H1 (cell line): Measurements from ENCODE around the gene ILF3. TPM values are rescaled to one million over a fixed set of nuclear protein-coding genes. Genes with fewer than 3 reads are reported as not detected.

Experiments
- CTCF ChIA-PET: fragments of 300-600 bp; sonication (Branson Sonifier 250); formaldehyde crosslinking; loops from one replicate; lab custom pipeline; 2021; ENCODE audit not compliant: partially characterized antibody; lab: Charles Lee
- POLR2A ChIA-PET: fragments of 300-600 bp; sonication (Branson Sonifier 250); formaldehyde crosslinking; loops from one replicate; lab custom pipeline; 2021; ENCODE audit warnings: inconsistent platforms; ENCODE audit not compliant: partially characterized antibody; lab: Charles Lee
- DNase-seq, 2 experiments: peaks; one replicate each; pipeline versions ENCODE4 v3.0.0 to v3.0.0-alpha.2; 2010 to 2022; ENCODE audit warnings: low spot score in 2 of 2, low read depth in 1 of 2, mixed read lengths in 1 of 2
- FAIRE-seq: peaks from 2 replicates; lab custom pipeline; 2011; peaks lifted over from hg19 to GRCh38; lab: Jason Lieb, UNC
- H2AFZ ChIP-seq: 2 replicates; pipeline ENCODE4 v1.8.1; 2012; ENCODE audit warnings: low read length, inconsistent platforms
- H2AK5ac ChIP-seq: 2 replicates; pipeline ENCODE4 v1.6.1; 2013; ENCODE audit warnings: low read depth, low read length
- H2BK120ac ChIP-seq: replicated peaks from 2 replicates; pipeline ENCODE3; 2013; ENCODE audit warnings: low read depth, low read length, inconsistent platforms
- H2BK12ac ChIP-seq: 2 replicates; pipeline ENCODE4 v1.6.1; 2013; ENCODE audit warnings: low read depth, low read length
- H2BK15ac ChIP-seq: 2 replicates; pipeline ENCODE4 v1.6.1; 2013; ENCODE audit warnings: low read length
- H2BK20ac ChIP-seq: 2 replicates; pipeline ENCODE4 v1.6.1; 2013; ENCODE audit warnings: low read length
- H2BK5ac ChIP-seq: 2 replicates; pipeline ENCODE4 v1.6.1; 2013; ENCODE audit warnings: low read depth, low read length
- H3K14ac ChIP-seq: 2 replicates; pipeline ENCODE4 v1.6.1; 2013; ENCODE audit warnings: inconsistent platforms; ENCODE audit not compliant: insufficient read length
- H3K18ac ChIP-seq: 2 replicates; pipeline ENCODE4 v1.6.1; 2013; ENCODE audit warnings: low read length; ENCODE audit errors: extremely low read depth
- H3K23ac ChIP-seq: 2 replicates; pipeline ENCODE4 v1.6.1; 2013; ENCODE audit warnings: inconsistent platforms; ENCODE audit not compliant: insufficient read length
- H3K23me2 ChIP-seq: 2 replicates; pipeline ENCODE4 v1.6.1; 2013; ENCODE audit warnings: low read depth, low read length
- H3K27ac ChIP-seq: 2 replicates; pipeline ENCODE4 v1.6.1; 2011; ENCODE audit warnings: low read depth, low read length, inconsistent platforms
- H3K27me3 ChIP-seq, 4 experiments: replicated peaks in 1 of 4; 1 replicate in 1 of 4; 2 replicates in 3 of 4; pipeline versions ENCODE4 v1.6.1 to v1.8.1; 2011 to 2013; ENCODE audit warnings: low read length in 3 of 4, mild to moderate bottlenecking in 3 of 4, inconsistent platforms in 2 of 4, mixed read lengths in 2 of 4, moderate library complexity in 1 of 4; ENCODE audit not compliant: control insufficient read depth in 3 of 4, insufficient read depth in 3 of 4; ENCODE audit errors: extremely low read depth in 1 of 4
- H3K36me3 ChIP-seq, 4 experiments: 2 replicates each; pipeline versions ENCODE4 v1.6.1 to v1.8.1; 2011 to 2013; ENCODE audit warnings: mild to moderate bottlenecking in 4 of 4, low read length in 3 of 4, moderate library complexity in 2 of 4, control low read depth in 1 of 4, inconsistent platforms in 1 of 4; ENCODE audit not compliant: insufficient read depth in 4 of 4, control insufficient read depth in 2 of 4
- H3K4ac ChIP-seq: replicated peaks from 2 replicates; pipeline ENCODE3; 2013; ENCODE audit warnings: low read length, low read depth, mixed read lengths, inconsistent platforms; ENCODE audit not compliant: insufficient read length
- H3K4me1 ChIP-seq, 4 experiments: replicated peaks in 1 of 4; 1 replicate in 1 of 4; 2 replicates in 3 of 4; pipeline versions ENCODE4 v1.6.1 to v1.8.1; 2011 to 2013; ENCODE audit warnings: low read length in 3 of 4, inconsistent platforms in 2 of 4, mixed read lengths in 1 of 4; ENCODE audit not compliant: insufficient read depth in 4 of 4, control insufficient read depth in 3 of 4
- H3K4me2 ChIP-seq, 2 experiments: 2 replicates each; pipeline versions ENCODE4 v1.6.1 to v1.8.1; 2011 to 2013; ENCODE audit warnings: low read depth in 2 of 2, low read length in 2 of 2, control low read depth in 1 of 2, inconsistent platforms in 1 of 2, mild to moderate bottlenecking in 1 of 2; ENCODE audit not compliant: insufficient read depth in 1 of 2
- H3K4me3 ChIP-seq, 4 experiments: fragments of 200-600, 300-600 bp in 1 of 4; sonication (generic), shearing (Covaris generic), sonication (Bioruptor Twin) in 1 of 4; 2 replicates each; pipeline versions ENCODE4 v1.5.1 to v1.8.1; 2011 to 2016; ENCODE audit warnings: low read length in 4 of 4, low read depth in 3 of 4, control low read depth in 2 of 4, inconsistent platforms in 2 of 4, mild to moderate bottlenecking in 2 of 4, mixed read lengths in 1 of 4, moderate library complexity in 1 of 4; ENCODE audit not compliant: insufficient read depth in 2 of 4; ENCODE audit errors: extremely low read depth in 1 of 4
- H3K56ac ChIP-seq: replicated peaks from 2 replicates; pipeline ENCODE3; 2013; ENCODE audit warnings: low read depth, mild to moderate bottlenecking, mixed read lengths, low read length, inconsistent platforms; ENCODE audit not compliant: insufficient read length
- H3K79me1 ChIP-seq: 2 replicates; pipeline ENCODE4 v1.6.1; 2013; ENCODE audit warnings: low read depth, low read length, control low read depth
- H3K79me2 ChIP-seq, 2 experiments: 2 replicates each; pipeline versions ENCODE4 v1.6.1 to v1.8.1; 2012 to 2013; ENCODE audit warnings: low read length in 2 of 2, mild to moderate bottlenecking in 2 of 2, inconsistent platforms in 1 of 2; ENCODE audit not compliant: insufficient read depth in 2 of 2, control insufficient read depth in 1 of 2
- H3K9ac ChIP-seq, 4 experiments: replicated peaks in 1 of 4; 1 replicate in 1 of 4; 2 replicates in 3 of 4; pipeline versions ENCODE4 v1.6.1 to v1.8.1; 2011 to 2013; ENCODE audit warnings: low read depth in 3 of 4, low read length in 3 of 4, control low read depth in 2 of 4, mild to moderate bottlenecking in 2 of 4, moderate library complexity in 2 of 4, inconsistent platforms in 1 of 4; ENCODE audit errors: extremely low read depth in 1 of 4
- H3K9me3 ChIP-seq, 2 experiments: 2 replicates each; pipeline versions ENCODE4 v1.6.1 to v1.8.1; 2012 to 2013; ENCODE audit warnings: mild to moderate bottlenecking in 2 of 2, moderate library complexity in 2 of 2, control low read depth in 1 of 2, inconsistent platforms in 1 of 2, low read depth in 1 of 2, low read length in 1 of 2, mixed read lengths in 1 of 2; ENCODE audit not compliant: insufficient read depth in 2 of 2
- H4K20me1 ChIP-seq, 2 experiments: replicated peaks in 1 of 2; 2 replicates each; pipeline versions ENCODE3 to v1.8.1; 2011 to 2013; ENCODE audit warnings: inconsistent platforms in 2 of 2, low read length in 2 of 2, mild to moderate bottlenecking in 1 of 2; ENCODE audit not compliant: insufficient read depth in 2 of 2, control insufficient read depth in 1 of 2
- H4K5ac ChIP-seq: 2 replicates; pipeline ENCODE4 v1.6.1; 2013; ENCODE audit warnings: low read length, low read depth, mixed read lengths, inconsistent platforms; ENCODE audit not compliant: insufficient read length
- H4K8ac ChIP-seq: 2 replicates; pipeline ENCODE4 v1.8.0; 2013; ENCODE audit warnings: mild to moderate bottlenecking, moderate library complexity, low read length, inconsistent platforms; ENCODE audit not compliant: insufficient read depth; ENCODE audit errors: extremely low read depth
- H4K91ac ChIP-seq: replicated peaks from 2 replicates; pipeline ENCODE3; 2013; ENCODE audit warnings: low read length, mixed read lengths, inconsistent platforms; ENCODE audit not compliant: insufficient read length
- E2F6 ChIP-seq: IDR thresholded peaks from 2 replicates; pipeline ENCODE4 v1.6.1; 2012; ENCODE audit warnings: inconsistent platforms
- GABPA ChIP-seq: IDR thresholded peaks from 2 replicates; pipeline ENCODE4 v1.6.1; 2011; ENCODE audit warnings: mild to moderate bottlenecking, low read length, moderate library complexity, borderline replicate concordance; ENCODE audit not compliant: insufficient read depth
- HDAC2 ChIP-seq, 2 experiments: fragments of 300-600 bp in 1 of 2; sonication (generic) in 1 of 2; IDR thresholded peaks; 2 replicates each; pipeline ENCODE4 v1.6.1; 2011 to 2012; ENCODE audit warnings: low read depth in 2 of 2, low read length in 2 of 2, mild to moderate bottlenecking in 2 of 2, moderate library complexity in 2 of 2, borderline replicate concordance in 1 of 2, inconsistent platforms in 1 of 2
- JUND ChIP-seq: IDR thresholded peaks from 2 replicates; pipeline ENCODE4 v1.6.1; 2011; ENCODE audit warnings: mild to moderate bottlenecking, improper control_type of control experiment, low read length
- NRF1 ChIP-seq: IDR thresholded peaks from 2 replicates; pipeline ENCODE4 v1.6.1; 2011; ENCODE audit warnings: mild to moderate bottlenecking, low read depth, low read length, improper control_type of control experiment
- TAF1 ChIP-seq: IDR thresholded peaks from 2 replicates; pipeline ENCODE4 v1.6.1; 2011; ENCODE audit warnings: mild to moderate bottlenecking, low read depth, low read length
- ZNF274 ChIP-seq: IDR thresholded peaks from 2 replicates; pipeline ENCODE4 v1.7.0; 2012; ENCODE audit warnings: low read length, borderline replicate concordance; ENCODE audit errors: extremely low read depth
- WGBS, 2 experiments: shearing (Covaris generic) in 1 of 2; methylation state at CpG; one replicate each; pipeline versions ENCODE4 v1.1.6 to v1.1.7; 2013 to 2015; ENCODE audit warnings: low lambda C conversion rate in 2 of 2, mixed read lengths in 2 of 2, inconsistent platforms in 1 of 2, low coverage in 1 of 2, missing lambda C conversion rate in 1 of 2; ENCODE audit not compliant: insufficient replicate concordance in 2 of 2, insufficient coverage in 1 of 2, insufficient read length in 1 of 2; ENCODE audit errors: extremely low coverage in 1 of 2, missing lambda C conversion rate in 1 of 2; 5-methylcytosine and 5-hydroxymethylcytosine counted together
- polyA plus RNA-seq, 7 experiments: library from polyadenylated mRNA; depleted of rRNA in 3 of 7; stranded (reverse) in 5 of 7; unstranded in 2 of 7; fragments of >200 nt in 5 of 7; fragments of 200-250 nt in 2 of 7; gene quantifications; 1 replicate in 5 of 7; 2 replicates in 1 of 7; 4 replicates in 1 of 7; pipeline versions ENCODE4 v1.2.1 to v1.2.3, GENCODE V29; 2011 to 2013; ENCODE audit warnings: missing spikeins in 2 of 7, mixed read lengths in 2 of 7
- total RNA-seq: library from RNA; stranded (reverse); fragmentation: NEBNext Ultra II Directional; extraction: Animal tissue kit (Norgen Biotek cat#: 25700); gene quantifications from 2 replicates; pipeline ENCODE4 v1.2.1, GENCODE V29; 2021

Gene ILF3
- total and polyA plus RNA-seq, 2 of the 8 experiments (the other 6 are each of a cell fraction or from before 2014, with no cell fraction given) = 291 to 695 TPM

- Histone ChIP-seq H3K23me2 (peaks cover 2% of the 10 kb centered on the region; the same call in 1 of the 2 replicates), H2AK5ac (peak overlapping the region; percentile 71; the same call in 1 of the 2 replicates), H3K56ac (no peak overlapping the region), H2BK15ac (no peak overlapping the region; the same call in 1 of the 2 replicates), H3K4ac (no peak overlapping the region), H4K91ac (no peak overlapping the region), H2BK120ac (no peak overlapping the region), H3K23ac (no peak overlapping the region), H2BK12ac (no peak overlapping the region), H3K4me3 (no peak overlapping the region), H2BK5ac (no peak overlapping the region), H2BK20ac (no peak overlapping the region), H4K20me1 (no peaks in the 10 kb centered on the region), H3K4me2 (no peak overlapping the region), H3K79me1 (no peaks in the 10 kb centered on the region; the same call in 1 of the 2 replicates), H2AFZ (no peak overlapping the region), H3K79me2 (peaks cover 0 to 14% of the 10 kb centered on the region in 2 experiments; a peak in 2 of 4 replicates), H3K9ac (no peak overlapping the region), H4K8ac (no peak overlapping the region), H4K5ac (no peak overlapping the region), H3K18ac (no peak overlapping the region), H3K36me3 (peaks cover 0 to 8% (median 0%) of the 10 kb centered on the region in 4 experiments; a peak in 3 of 8 replicates), H3K27ac (no peak overlapping the region), H3K27me3 (no peaks in the 10 kb centered on the region), H3K9me3 (no peaks in the 10 kb centered on the region), H3K4me1 (peaks cover 6 to 12% (median 8%) of the 10 kb centered on the region in 4 experiments), H3K14ac (no peak overlapping the region)
- FAIRE-seq = no peak
- DNase-seq = no peak
- POLR2A ChIA-PET = interaction anchor here (0.6 to 59.0 kb wide), 3 partner anchors 9 to 43 kb away, joined by 3 to 1874 read pairs (median 116); partner anchors contain the start of genes DNM2, ILF3 and QTRT1
- CTCF ChIA-PET = interaction anchor here (0.7 to 14.2 kb wide), 9 partner anchors 10 to 528 kb away, joined by 3 to 267 read pairs (median 3); partner anchors contain the start of gene QTRT1
- WGBS, 2 experiments = 85% methylated on average over 4 of the region's 4 CpGs; no CpG with 5 or more reads in 1 of the 2 experiments
- TF ChIP-seq HDAC2 (IDR thresholded peaks at IDR 0.05; ENCODE audit: borderline replicate concordance in 1 of 2, low read depth in 2 of 2, low read length in 2 of 2) (no peak), ZNF274 (no peak), NRF1 (no peak), E2F6 (no peak), TAF1 (no peak), JUND (no peak), GABPA (no peak)
Observed at GRCh38 chr19:10648360-10648759, 5.8 kb upstream of the ILF3 start.
